GM10248 (cell line): Measurements from ENCODE around the gene FAM43A.

ENCODE experiments used
- CTCF ChIA-PET: fragments of 300-600 bp; sonication (Branson Sonifier 250); formaldehyde crosslinking; extraction: SDS; loops from one replicate; lab custom pipeline; 2021; ENCODE audit warnings: antibody characterized with exemption; lab: Yijun Ruan, JAX
- POLR2A ChIA-PET: fragments of 350-650 bp; sonication (Branson Sonifier 250); formaldehyde crosslinking; extraction: SDS; loops from one replicate; lab custom pipeline; 2020; ENCODE audit warnings: antibody characterized with exemption; lab: Yijun Ruan, JAX
- DNase-seq: peaks from one replicate; pipeline ENCODE4 v3.0.0; 2012; ENCODE audit errors: extremely low spot score
- TF ChIP-seq, protein P1 (sequence below): IDR thresholded peaks from 2 replicates; pipeline ENCODE4 v1.5.1; 2012; ENCODE audit warnings: mild to moderate bottlenecking, low read depth; ENCODE audit errors: extremely low read depth, missing control alignments, control extremely low read depth

The FAM43A gene

GRCh38 chr3:194672876-194673275 lies 12.8 kb upstream of the FAM43A start:
- ChIA-PET CTCF (interaction anchor here (1.0 to 8.5 kb wide), 16 partner anchors 10 to 597 kb away, joined by 3 to 107 read pairs (median 10); partner anchors contain the start of genes FAM43A and XXYLT1), POLR2A (interaction anchor here (1.0 to 1.8 kb wide), 3 partner anchors 10 to 870 kb away, joined by 3 to 22 read pairs (median 4); partner anchors contain the start of genes FAM43A and PPP1R2)
- TF ChIP-seq, protein P1, sequence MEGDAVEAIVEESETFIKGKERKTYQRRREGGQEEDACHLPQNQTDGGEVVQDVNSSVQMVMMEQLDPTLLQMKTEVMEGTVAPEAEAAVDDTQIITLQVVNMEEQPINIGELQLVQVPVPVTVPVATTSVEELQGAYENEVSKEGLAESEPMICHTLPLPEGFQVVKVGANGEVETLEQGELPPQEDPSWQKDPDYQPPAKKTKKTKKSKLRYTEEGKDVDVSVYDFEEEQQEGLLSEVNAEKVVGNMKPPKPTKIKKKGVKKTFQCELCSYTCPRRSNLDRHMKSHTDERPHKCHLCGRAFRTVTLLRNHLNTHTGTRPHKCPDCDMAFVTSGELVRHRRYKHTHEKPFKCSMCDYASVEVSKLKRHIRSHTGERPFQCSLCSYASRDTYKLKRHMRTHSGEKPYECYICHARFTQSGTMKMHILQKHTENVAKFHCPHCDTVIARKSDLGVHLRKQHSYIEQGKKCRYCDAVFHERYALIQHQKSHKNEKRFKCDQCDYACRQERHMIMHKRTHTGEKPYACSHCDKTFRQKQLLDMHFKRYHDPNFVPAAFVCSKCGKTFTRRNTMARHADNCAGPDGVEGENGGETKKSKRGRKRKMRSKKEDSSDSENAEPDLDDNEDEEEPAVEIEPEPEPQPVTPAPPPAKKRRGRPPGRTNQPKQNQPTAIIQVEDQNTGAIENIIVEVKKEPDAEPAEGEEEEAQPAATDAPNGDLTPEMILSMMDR = no peak
- no peak for DNase-seq

DNA sequence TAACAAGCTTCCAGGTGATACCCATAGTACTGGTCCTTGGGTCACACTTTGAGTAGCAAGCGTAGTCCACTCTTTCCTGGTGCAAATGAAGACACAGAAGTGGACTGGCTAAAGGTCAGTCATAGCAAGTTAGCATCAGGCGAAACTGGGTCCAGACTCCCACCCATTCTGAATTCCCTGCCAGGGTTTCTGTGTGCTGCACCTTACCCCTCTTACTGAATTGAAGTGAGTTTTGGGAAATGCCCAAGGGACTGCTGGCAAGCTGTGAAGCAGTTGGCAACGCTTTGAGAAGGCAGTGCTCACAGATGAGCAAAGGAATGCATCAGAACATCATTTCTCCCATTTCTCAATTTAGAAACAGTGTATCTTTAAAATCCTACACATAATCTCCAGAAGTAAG lies 11.9 kb upstream of the FAM43A start:
- ChIA-PET CTCF (interaction anchor here (1.3 to 8.5 kb wide), 4 partner anchors 9 to 432 kb away, joined by 3 to 107 read pairs (median 56); partner anchors contain the start of gene FAM43A), POLR2A (no interaction called here)
- no peak for DNase-seq
- TF ChIP-seq, protein P1 = no peak

DNA sequence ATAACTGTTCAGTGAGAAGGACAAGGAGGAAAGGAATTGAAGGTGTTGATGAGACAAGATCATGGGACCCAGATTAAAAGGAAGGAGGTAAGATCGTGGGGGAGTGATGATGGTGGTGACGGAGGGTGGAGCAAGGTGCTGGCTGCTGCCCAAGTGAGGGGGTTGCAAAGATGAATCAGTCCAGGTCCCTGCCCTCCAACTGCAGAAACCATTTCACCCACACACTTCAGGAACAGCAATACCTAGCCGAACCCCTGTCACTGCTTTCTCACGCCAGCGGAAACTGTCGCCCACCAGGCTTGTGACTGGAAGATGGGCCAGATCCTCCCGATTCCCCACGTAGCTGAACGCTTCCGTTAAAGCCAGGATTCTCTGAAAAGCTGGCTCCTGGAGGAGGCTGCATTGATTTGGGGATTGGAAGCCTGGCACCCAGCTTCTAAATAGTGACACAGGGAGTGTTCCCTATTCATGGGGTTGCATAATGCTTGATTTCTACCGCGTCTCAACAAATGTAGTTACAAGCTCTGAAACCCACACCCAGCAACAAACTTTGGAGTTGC lies 10.5 kb upstream of the FAM43A start:
- CTCF ChIA-PET = interaction anchor here (0.8 to 8.5 kb wide), 3 partner anchors 8 to 42 kb away, joined by 3 to 107 read pairs (median 90); partner anchors contain the start of genes FAM43A and TMEM44

DNA sequence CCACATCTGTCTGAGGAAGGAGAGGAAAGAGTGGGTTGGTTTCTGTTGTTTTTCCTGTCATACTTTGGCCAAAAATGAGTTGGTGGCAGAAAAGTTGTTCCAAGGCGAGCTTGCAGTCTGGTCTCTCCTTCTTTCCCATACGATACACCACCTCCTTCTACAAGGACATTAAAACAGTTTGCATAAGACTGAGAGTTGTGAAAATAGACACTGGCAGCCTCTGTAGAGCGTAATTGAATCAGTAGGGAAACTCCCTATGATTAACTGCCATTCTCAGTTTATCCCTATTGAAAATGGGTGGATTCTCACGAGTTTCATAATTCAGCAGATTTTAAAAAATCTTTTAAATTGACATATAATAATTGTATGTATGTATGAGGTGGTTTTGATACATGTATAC lies 10.0 kb upstream of the FAM43A start:
- ChIA-PET POLR2A (interaction anchor here (1.4 kb wide), 1 partner anchor 11 kb away, joined by 4 read pairs; no protein-coding TSS in a partner anchor), CTCF (interaction anchor here (0.8 to 8.5 kb wide), 2 partner anchors 13 to 42 kb away, joined by 3 to 90 read pairs; partner anchors contain the start of genes FAM43A and TMEM44)

More for the DNA sequence above, 10.5 kb upstream of the FAM43A start:
- POLR2A ChIA-PET = interaction anchor here (1.4 kb wide), 1 partner anchor 12 kb away, joined by 4 read pairs; no protein-coding TSS in a partner anchor
- TF ChIP-seq, protein P1 = no peak
- no peak for DNase-seq

DNA sequence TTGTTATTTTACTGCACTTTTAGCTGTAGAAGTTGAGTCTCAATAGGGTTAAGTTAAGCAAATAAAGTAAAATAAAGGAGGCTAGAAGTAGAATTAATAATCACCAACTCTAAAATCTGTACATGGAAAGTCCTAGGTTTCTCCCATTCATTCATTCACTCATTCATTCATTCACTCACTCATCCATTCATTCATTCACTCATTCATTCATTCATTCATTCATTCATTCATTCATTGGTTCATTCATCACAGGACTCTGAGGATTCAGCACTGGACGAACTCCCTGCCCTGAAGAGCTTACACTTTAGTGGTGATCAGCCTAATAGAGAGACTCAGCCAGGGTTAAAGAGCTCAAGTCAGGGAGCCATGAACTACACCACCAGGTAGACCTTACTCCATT lies 9.2 kb upstream of the FAM43A start:
- POLR2A ChIA-PET = interaction anchor here (1.4 kb wide), 1 partner anchor 10 kb away, joined by 4 read pairs; no protein-coding TSS in a partner anchor
- no peak for DNase-seq
- CTCF ChIA-PET = interaction anchor here (8.5 kb wide), 1 partner anchor 12 kb away, joined by 90 read pairs; the partner anchor contains the start of gene FAM43A
- TF ChIP-seq, protein P1 = no peak

More for the DNA sequence above, 10.0 kb upstream of the FAM43A start:
- no peak for DNase-seq
- TF ChIP-seq, protein P1 = no peak

GRCh38 chr3:194680888-194681615 lies 4.6 kb upstream of the FAM43A start:
- CTCF ChIA-PET = interaction anchor here (1.4 to 3.8 kb wide), 7 partner anchors 9 to 581 kb away, joined by 3 to 107 read pairs (median 19); partner anchors contain the start of gene LSG1
- no peak for DNase-seq
- TF ChIP-seq, protein P1 = no peak

More at GRCh38 chr3:194680888-194681615, 4.6 kb upstream of the FAM43A start:
- POLR2A ChIA-PET = no interaction called here
